Measurements from ENCODE around the gene DCLK2.

DNA sequence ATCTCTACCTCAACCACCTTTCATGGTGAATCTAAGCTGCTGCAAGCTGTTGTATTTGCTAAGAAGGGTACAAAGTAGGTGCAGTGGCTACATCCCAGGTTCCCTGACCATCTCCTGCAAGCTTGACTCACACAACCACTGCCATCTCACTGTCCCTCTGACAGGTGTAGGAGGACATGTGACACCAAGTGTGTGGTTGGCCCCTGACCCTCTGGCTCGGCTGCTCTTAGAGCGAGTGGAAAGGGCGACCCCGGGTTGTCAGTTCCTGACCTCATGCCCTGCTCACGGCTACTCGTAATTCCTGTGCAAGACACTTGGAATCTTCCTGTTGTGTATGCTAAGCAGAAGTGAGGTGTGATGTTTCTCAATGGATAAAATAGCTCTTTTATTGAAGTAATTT is 184.4 kb downstream of the DCLK2 start:
- TF ChIP-seq GATA2 (IDR thresholded peaks at IDR 0.05; ENCODE audit: low read depth, low read length) (no peak), GATA3 (IDR thresholded peaks at IDR 0.05; ENCODE audit: low read depth, low read length) (no peak)
